Activated CD4-positive, CD25-positive, alpha-beta regulatory T cell treated with anti-CD3 and anti-CD28 coated beads, Interleukin-2, amount 50 U/mL, for 72 hours (primary cell): ENCODE measurements around the gene CAMKK1.
A peak's percentile ranks its signal among the peaks of the same experiment; 100 is the strongest.

Experiments used
- DNase-seq: peaks from one replicate; pipeline ENCODE4 v3.0.0; 2021

The CAMKK1 gene

GRCh38 chr17:3917391-3917931 is 24.6 kb upstream of the CAMKK1 start:
- DNase-seq, result no peak

GRCh38 chr17:3916825-3917224 is 24.0 kb upstream of the CAMKK1 start:
- DNase-seq, result no peak

GRCh38 chr17:3915995-3916696 is 23.3 kb upstream of the CAMKK1 start, which contains the start of gene P2RX1:
P2RX1 (minus strand) TSS chr17:3916465; CDS start chr17:3916225, 240 bp downstream.
- no peak for DNase-seq

GRCh38 chr17:3915581-3915994 is 22.7 kb upstream of the CAMKK1 start:
- no peak for DNase-seq

GRCh38 chr17:3914312-3914670 is 21.4 kb upstream of the CAMKK1 start:
- DNase-seq, result no peak

GRCh38 chr17:3913531-3914311 is 20.9 kb upstream of the CAMKK1 start:
- peak; percentile 89 for DNase-seq

GRCh38 chr17:3912827-3913226 is 20.0 kb upstream of the CAMKK1 start:
- DNase-seq, result no peak

- DNase-seq, result peak; percentile 59
Measured at GRCh38 chr17:3911271-3912053, 18.6 kb upstream of the CAMKK1 start.

- DNase-seq, result no peak
Measured at GRCh38 chr17:3910420-3911270, 17.8 kb upstream of the CAMKK1 start.

GRCh38 chr17:3909257-3909656 is 16.4 kb upstream of the CAMKK1 start:
- DNase-seq, result no peak

GRCh38 chr17:3907483-3908216 is 14.8 kb upstream of the CAMKK1 start:
- no peak for DNase-seq

- DNase-seq, result no peak
Measured at GRCh38 chr17:3906881-3907280, 14.0 kb upstream of the CAMKK1 start.

GRCh38 chr17:3905017-3905520 is 12.2 kb upstream of the CAMKK1 start:
- no peak for DNase-seq

- no peak for DNase-seq
Measured at GRCh38 chr17:3904501-3904900, 11.6 kb upstream of the CAMKK1 start.

GRCh38 chr17:3903881-3904290 is 11.0 kb upstream of the CAMKK1 start:
- no peak for DNase-seq

GRCh38 chr17:3903051-3903825 is 10.4 kb upstream of the CAMKK1 start:
- no peak for DNase-seq

GRCh38 chr17:3900646-3901045 is 7.8 kb upstream of the CAMKK1 start:
- no peak for DNase-seq

GRCh38 chr17:3897731-3898130 is 4.9 kb upstream of the CAMKK1 start:
- no peak for DNase-seq

GRCh38 chr17:3896968-3897235 is 4.0 kb upstream of the CAMKK1 start:
- DNase-seq, result no peak

GRCh38 chr17:3896108-3896967 is 3.5 kb upstream of the CAMKK1 start:
- DNase-seq, result no peak
